GM21619 (cell line): ENCODE results near the gene CATSPERZ.

Experiments used
- ATAC-seq: cut with Tn5 transposase; IDR thresholded peaks from one replicate; pipeline ENCODE4 v1.9.1; 2021; ENCODE audit not compliant: unreplicated experiment

CATSPERZ gene

GRCh38 chr11:64263947-64264317, 36.2 kb upstream of the CATSPERZ start:
- no peak for ATAC-seq

GRCh38 chr11:64264371-64264852, 35.7 kb upstream of the CATSPERZ start:
- no peak for ATAC-seq

DNA sequence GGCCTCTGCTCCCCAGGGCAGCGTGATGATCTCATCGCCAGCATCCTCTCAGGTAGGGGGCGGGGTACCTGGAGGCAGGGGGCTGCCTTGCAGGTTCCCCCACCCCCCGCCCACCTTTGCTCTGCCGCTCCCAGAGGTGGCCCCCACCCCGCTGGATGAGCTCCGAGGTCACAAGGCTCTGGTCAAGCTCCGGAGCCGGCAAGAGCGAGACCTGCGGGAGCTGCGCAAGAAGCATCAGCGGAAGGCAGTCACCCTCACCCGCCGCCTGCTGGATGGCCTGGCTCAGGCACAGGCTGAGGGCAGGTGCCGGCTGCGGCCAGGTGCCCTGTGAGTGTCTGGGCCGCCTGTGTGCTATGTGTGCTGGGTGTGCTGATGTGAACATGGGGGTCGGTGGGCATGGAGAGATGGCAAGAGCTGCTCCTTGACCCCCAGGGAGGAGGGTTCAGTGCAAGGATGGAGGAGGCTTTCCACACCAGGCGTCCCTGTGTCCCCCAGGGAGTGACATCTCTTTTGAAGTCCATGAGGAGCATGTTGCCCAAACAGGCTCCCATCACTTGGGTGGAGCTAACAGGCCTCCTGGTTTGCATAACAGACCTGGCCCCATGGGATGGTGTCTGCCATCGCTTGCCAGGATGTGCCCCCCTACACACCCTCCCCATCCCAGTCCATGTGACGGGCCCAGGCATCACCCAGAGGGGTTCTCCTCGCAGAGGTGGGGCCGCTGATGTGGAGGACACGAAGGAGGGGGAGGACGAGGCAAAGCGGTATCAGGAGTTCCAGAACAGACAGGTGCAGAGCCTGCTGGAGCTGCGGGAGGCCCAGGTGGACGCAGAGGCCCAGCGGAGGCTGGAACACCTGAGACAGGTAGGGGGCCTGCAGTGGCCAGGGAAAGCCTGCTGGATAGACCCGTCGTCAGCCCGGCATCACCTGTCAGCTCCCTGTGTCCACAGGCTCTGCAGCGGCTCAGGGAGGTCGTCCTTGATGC, 34.7 kb upstream of the CATSPERZ start:
- no peak for ATAC-seq

- ATAC-seq: no peak
Measured at GRCh38 chr11:64266339-64266738, 33.8 kb upstream of the CATSPERZ start.

- no peak for ATAC-seq
Measured at GRCh38 chr11:64267207-64267945, 32.8 kb upstream of the CATSPERZ start.

GRCh38 chr11:64268025-64268892, 31.9 kb upstream of the CATSPERZ start:
- no peak for ATAC-seq

- ATAC-seq: peak; percentile 14
Measured at GRCh38 chr11:64268893-64269539, 31.1 kb upstream of the CATSPERZ start.

GRCh38 chr11:64269540-64270220, 30.5 kb upstream of the CATSPERZ start:
- peak; percentile 60 for ATAC-seq

DNA sequence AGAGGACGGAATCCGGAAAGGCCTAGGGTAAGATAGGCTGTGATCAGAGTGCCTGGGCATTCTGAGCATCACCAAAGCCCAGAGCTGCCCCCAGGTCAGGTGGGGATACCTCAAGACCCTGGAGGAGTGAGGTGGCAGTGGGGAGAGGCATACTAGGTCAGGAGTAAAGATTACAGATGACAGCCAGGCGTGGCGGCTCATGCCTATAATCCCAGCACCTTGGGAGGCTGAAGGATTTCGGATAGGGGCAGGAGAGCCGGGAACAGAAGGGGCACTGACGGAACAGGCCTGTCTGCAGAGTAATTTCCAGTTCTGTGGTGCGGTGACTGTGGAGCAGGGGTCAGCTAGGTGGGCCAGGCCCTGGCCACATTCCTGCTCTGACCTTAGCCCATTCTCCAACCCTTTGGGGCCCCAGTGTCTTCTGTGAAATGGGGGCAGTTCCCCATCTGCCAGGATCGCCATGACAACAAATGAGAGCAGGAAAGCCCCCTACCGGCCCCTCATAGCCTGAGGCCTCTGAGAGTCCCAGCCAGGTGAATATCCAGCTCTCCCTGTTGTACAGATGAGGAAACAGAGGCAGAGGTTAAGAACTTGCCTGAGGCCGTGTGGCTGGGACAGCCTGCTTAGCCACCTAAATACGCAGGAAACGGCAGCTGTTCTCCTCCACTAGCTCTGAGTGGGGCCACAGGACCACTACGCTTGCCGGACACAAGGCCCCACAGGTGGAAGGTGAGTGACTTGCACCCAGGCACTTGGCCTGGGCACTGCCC, 24.9 kb upstream of the CATSPERZ start:
- no peak for ATAC-seq

DNA sequence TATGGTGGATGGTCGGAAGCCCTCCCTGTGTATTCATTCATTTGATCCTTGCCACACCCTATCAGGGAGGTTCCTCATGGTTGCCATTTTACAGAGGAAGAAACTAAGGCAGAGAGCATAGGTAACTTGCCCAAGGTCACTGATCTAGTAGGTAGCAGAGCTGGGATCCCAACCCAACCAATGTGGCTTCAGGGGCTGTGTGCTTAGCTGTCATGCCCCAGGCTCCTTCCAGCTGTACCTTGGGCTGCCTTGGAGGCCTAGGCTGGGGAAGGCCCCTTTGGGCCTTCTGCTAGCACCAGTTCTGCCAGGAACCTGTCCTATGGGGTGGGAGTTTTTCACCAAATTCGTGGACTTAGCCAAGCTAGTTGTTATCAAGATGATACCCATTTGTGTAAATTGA, 24.3 kb upstream of the CATSPERZ start:
- ATAC-seq: no peak

- ATAC-seq: no peak
Measured at GRCh38 chr11:64276653-64277431, 23.3 kb upstream of the CATSPERZ start.

- no peak for ATAC-seq
Measured at GRCh38 chr11:64278576-64279190, 21.5 kb upstream of the CATSPERZ start.

- no peak for ATAC-seq
Measured at GRCh38 chr11:64281957-64282770, 18.0 kb upstream of the CATSPERZ start.

DNA sequence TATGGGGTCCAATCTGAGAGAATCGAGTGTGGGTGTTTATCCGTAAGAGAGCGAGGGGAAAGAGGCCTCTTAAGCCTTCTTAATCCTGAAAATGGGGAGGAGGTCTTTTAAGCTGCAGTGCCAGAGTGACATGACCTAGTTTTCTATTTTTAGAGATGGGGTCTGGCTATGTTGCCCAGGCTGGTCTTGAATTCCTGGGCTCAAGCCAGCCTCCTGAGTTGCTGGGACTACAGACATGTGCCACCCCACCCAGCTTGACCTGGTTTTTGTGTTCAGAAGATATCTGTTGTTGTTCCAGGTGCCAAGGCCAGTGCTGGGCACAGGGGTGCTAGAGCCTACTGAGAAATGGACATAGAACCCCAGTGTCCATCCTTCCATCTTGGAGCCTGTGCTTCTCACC, 17.1 kb upstream of the CATSPERZ start:
- no peak for ATAC-seq

DNA sequence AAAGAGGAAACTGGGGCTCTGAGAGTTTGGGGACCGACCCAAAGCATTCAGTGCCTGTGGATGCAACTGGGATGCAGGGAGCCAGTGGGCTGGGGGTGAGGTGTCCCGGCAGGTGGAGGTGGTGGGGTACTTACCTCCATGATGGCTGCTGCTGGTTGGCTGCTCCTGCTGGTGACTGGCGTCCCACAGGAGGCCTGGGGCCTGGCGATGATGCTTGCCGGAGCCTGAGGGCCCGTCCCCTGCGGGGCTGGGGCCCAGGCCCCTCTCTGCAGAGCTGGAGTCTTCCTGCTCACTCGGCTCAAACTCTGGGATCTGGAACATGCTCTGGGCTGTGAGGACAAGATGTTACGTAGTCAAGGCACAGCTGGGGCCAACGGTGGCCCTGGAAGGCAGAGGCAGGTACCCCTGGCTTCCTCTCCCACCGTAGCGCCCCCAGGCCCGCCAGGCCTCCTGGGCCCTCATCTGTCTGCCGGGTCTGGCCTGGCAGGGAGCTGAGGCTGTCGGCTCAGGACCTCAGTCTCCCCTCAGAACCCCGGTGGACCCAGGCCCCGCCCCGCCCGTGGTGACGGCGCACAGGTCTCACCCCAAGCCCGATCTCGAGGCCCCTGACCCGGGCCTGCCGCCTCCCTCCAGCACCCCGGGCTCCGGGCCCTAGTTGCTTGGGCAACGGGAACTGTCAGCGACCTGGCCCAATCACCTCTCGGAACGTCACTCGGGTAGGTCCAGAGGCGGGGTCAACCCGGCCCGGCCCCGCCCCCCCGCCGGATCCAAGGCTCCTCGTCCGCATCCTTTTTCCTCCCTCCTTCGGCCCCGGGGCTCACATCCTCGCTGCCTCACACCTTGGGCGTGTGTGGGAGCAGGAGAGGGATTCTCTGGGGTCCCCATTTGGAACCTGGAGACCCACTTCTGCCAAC, 15.9 kb upstream of the CATSPERZ start, which contains the start of gene BAD:
Gene BAD (minus strand): TSS at position 618 of the 914 bp plus-strand sequence. CDS start 297 bp downstream, at position 321.
- peak; percentile 70 for ATAC-seq
